ENCODE measurements around the gene CCDC122.

- TF ChIP-seq SPI1 (IDR thresholded peaks at IDR 0.05; ENCODE audit: low read depth, low read length) (no peak), POLR2AphosphoS5 (IDR thresholded peaks at IDR 0.05; ENCODE audit: low read depth, low read length) (no peak), POLR2A (IDR thresholded peaks at IDR 0.05; ENCODE audit: low read depth, low read length) (no peak), TAF1 (IDR thresholded peaks at IDR 0.05; ENCODE audit: low read depth, low read length) (no peak), PAX5 (IDR thresholded peaks at IDR 0.05; ENCODE audit: insufficient read depth, low read length, severe bottlenecking) (no peak), POU2F2 (IDR thresholded peaks at IDR 0.05; ENCODE audit: low read depth, low read length) (no peak)
Observed at GRCh38 chr13:43877326-43877725, 2.2 kb downstream of the CCDC122 start.

All from GM12891 (cell line).